NB4 (cell line): Measurements from ENCODE around the gene EEF1AKMT3.

Experiments
- MYC ChIP-seq: IDR thresholded peaks from 2 replicates; pipeline ENCODE4 v1.6.1; 2011; ENCODE audit warnings: low read depth, low read length
- POLR2A ChIP-seq: IDR thresholded peaks from 2 replicates; pipeline ENCODE4 v1.6.1; 2011; ENCODE audit warnings: mild to moderate bottlenecking; ENCODE audit not compliant: insufficient read length; ENCODE audit errors: extremely low read depth
- TF ChIP-seq, protein P1 (sequence below): IDR thresholded peaks from one replicate; pipeline ENCODE4 v1.5.1; 2012; ENCODE audit warnings: low read depth, low read length
- TF ChIP-seq, protein P2 (sequence below): IDR thresholded peaks from 2 replicates; pipeline ENCODE4 v1.6.1; 2011; ENCODE audit warnings: low read depth, low read length

DNA sequence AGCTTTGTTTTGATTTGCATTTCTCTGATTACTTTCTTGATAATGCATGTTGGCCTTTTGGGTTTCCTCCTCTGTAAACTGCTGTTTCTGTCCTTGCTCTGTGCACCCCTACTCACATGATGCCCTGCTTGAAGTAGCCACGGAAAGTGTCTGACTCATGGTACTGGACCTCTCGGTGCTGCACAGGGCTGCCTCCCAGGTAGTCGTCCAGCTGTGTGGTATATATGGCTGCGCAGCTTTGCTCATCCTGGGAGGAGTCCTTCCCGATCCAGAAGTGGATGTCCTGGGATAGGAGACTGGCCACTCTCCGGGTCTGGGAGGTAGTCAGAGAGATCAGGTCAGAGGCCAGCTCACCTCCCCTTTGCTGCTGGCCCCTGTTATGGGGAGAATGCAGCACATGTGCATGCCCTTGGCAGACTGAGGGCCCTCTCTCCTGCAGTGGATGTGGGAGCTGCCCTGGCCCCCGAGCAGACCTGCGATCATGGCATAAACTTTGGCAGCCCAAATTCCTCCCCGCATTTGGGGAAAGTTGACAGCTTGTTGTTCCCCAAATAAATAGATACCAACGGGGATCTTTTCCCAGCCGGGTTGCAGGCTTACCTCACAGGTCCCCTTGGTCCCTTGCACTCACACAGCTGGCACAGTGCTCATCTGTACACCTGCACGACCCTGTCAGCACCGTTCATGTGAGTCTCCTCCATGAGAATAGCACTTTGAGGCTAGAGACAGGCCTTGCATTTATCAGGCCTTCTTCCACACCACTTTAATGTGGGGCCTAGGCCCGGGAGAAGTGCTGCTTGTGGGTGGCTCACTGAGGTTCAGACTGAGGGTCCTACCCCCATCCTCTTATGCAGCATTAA lies 40.9 kb downstream of the EEF1AKMT3 start:
- TF ChIP-seq, protein P1, sequence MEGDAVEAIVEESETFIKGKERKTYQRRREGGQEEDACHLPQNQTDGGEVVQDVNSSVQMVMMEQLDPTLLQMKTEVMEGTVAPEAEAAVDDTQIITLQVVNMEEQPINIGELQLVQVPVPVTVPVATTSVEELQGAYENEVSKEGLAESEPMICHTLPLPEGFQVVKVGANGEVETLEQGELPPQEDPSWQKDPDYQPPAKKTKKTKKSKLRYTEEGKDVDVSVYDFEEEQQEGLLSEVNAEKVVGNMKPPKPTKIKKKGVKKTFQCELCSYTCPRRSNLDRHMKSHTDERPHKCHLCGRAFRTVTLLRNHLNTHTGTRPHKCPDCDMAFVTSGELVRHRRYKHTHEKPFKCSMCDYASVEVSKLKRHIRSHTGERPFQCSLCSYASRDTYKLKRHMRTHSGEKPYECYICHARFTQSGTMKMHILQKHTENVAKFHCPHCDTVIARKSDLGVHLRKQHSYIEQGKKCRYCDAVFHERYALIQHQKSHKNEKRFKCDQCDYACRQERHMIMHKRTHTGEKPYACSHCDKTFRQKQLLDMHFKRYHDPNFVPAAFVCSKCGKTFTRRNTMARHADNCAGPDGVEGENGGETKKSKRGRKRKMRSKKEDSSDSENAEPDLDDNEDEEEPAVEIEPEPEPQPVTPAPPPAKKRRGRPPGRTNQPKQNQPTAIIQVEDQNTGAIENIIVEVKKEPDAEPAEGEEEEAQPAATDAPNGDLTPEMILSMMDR: no peak
- TF ChIP-seq POLR2A: no peak
- TF ChIP-seq, protein P2, sequence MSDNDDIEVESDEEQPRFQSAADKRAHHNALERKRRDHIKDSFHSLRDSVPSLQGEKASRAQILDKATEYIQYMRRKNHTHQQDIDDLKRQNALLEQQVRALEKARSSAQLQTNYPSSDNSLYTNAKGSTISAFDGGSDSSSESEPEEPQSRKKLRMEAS: no peak
- TF ChIP-seq MYC: no peak
